ENCODE measurements around the gene RERE. TPM values are rescaled to one million over a fixed set of nuclear protein-coding genes. Genes with fewer than 3 reads are reported as not detected.

RERE gene
- total RNA-seq, 1 experiment from 2014 or later, result 37.1 TPM

- no peak for DNase-seq (ENCODE audit: low spot score)
Measured at GRCh38 chr1:8580566-8580965, 236.9 kb downstream of the RERE start.

- no peak for DNase-seq (ENCODE audit: low spot score)
Measured at GRCh38 chr1:8578936-8579335, 238.5 kb downstream of the RERE start.

- no peak for DNase-seq (ENCODE audit: low spot score)
Measured at GRCh38 chr1:8578132-8578877, 239.1 kb downstream of the RERE start.

GRCh38 chr1:8574985-8575384 is 242.5 kb downstream of the RERE start:
- no peak for DNase-seq (ENCODE audit: low spot score)

GRCh38 chr1:8572106-8572505 is 245.3 kb downstream of the RERE start:
- DNase-seq (ENCODE audit: low spot score), result peak; percentile 11

- peak; percentile 36 for DNase-seq (ENCODE audit: low spot score)
Measured at GRCh38 chr1:8571200-8571984, 246.0 kb downstream of the RERE start.

GRCh38 chr1:8570465-8570864 is 247.0 kb downstream of the RERE start:
- DNase-seq (ENCODE audit: low spot score), result no peak

- DNase-seq (ENCODE audit: low spot score), result no peak
Measured at GRCh38 chr1:8569242-8569641, 248.2 kb downstream of the RERE start.

- DNase-seq (ENCODE audit: low spot score), result no peak
Measured at GRCh38 chr1:8568837-8569236, 248.6 kb downstream of the RERE start.

GRCh38 chr1:8567146-8567545 is 250.3 kb downstream of the RERE start:
- no peak for DNase-seq (ENCODE audit: low spot score)

GRCh38 chr1:8565802-8566201 is 251.6 kb downstream of the RERE start:
- DNase-seq (ENCODE audit: low spot score), result no peak

- DNase-seq (ENCODE audit: low spot score), result no peak
Measured at GRCh38 chr1:8563944-8564537, 253.4 kb downstream of the RERE start.

GRCh38 chr1:8562881-8563865 is 254.3 kb downstream of the RERE start:
- DNase-seq (ENCODE audit: low spot score), result no peak

GRCh38 chr1:8562222-8562621 is 255.2 kb downstream of the RERE start:
- DNase-seq (ENCODE audit: low spot score), result no peak

GRCh38 chr1:8560611-8561544 is 256.6 kb downstream of the RERE start:
- DNase-seq (ENCODE audit: low spot score), result peak; percentile 66

- DNase-seq (ENCODE audit: low spot score), result no peak
Measured at GRCh38 chr1:8560035-8560434, 257.4 kb downstream of the RERE start.

GRCh38 chr1:8555582-8555981 is 261.9 kb downstream of the RERE start:
- DNase-seq (ENCODE audit: low spot score), result no peak

- no peak for DNase-seq (ENCODE audit: low spot score)
Measured at GRCh38 chr1:8554956-8555534, 262.4 kb downstream of the RERE start.

GRCh38 chr1:8552820-8553397 is 264.5 kb downstream of the RERE start:
- DNase-seq (ENCODE audit: low spot score), result no peak

Measured in HT-29 (cell line).